Hindlimb muscle (tissue), 1 donor: Measurements from ENCODE around the gene CDH10. TPM values are rescaled to one million over a fixed set of nuclear protein-coding genes. Genes with fewer than 3 reads are reported as not detected.

Experiments used
- DNase-seq: peaks from one replicate; pipeline ENCODE4 v3.0.0-alpha.2; 2013
- polyA plus RNA-seq: library from polyadenylated mRNA; unstranded; fragments of 120-200 nt; gene quantifications from one replicate; pipeline ENCODE4 v1.2.1, GENCODE V29; 2013; ENCODE audit not compliant: insufficient read length

CDH10 gene
- polyA plus RNA-seq, 1 donor, result 0.26 TPM

DNA sequence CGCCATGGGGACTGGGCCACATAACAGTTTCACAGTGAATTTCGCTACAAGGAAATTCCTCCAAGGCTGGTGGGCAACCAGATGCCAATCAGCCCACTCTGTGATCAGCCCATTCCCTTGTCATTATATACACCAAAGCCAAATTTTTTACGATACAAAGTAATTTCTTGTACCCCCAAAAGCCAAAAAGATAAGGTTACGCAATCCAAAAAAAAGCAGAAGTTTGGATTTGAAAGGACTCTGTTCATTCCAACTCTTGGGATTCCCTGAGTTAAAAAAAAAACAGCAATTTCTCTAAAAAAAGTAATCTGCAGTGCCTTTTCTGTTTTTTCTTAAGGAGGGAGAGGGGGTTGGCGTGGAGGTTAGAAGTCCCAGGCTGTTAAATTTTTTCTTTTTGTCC lies 166.8 kb downstream of the CDH10 start:
- DNase-seq, result no peak

- DNase-seq, result no peak
These were observed 169.7 kb downstream of the CDH10 start for GRCh38 chr5:24475101-24475500.

DNA sequence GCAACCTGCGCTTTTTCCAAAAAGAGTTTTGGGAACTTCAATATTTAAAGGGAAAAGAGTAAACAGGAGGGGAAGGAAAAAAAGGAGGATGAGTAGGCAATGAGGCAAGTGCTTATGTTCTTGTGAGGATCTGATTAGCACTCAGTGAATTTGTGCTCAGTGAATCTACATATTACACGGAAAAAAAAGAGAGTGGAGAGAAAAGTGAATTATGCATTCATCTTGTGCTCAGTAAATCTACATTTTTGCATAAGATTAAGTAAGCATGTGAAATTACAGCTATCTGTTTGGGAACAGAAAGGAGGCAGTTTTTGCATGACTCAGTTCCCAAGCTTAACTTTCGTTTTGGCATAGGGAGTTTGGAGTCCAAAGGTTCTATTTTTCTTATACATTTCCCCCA lies 170.1 kb downstream of the CDH10 start:
- no peak for DNase-seq

GRCh38 chr5:24472518-24472917 lies 172.3 kb downstream of the CDH10 start:
- no peak for DNase-seq

DNA sequence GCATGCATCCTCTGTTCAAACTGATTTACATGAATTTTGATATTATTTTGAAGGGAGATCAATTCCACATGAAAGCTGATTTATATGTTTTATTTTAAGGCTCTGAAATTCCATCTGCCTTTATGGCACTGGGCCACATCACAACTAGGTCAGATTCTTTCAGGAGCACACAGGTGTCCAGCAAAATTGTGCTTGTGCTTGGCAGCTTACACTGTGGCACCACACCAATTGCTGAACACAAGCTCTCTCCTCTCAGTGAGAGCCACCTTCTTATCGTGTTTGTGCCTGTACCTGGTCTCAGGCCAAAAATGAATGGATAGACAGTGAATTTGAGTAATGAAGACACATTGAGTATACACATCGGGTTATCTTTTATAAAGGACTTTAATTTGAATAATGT lies 200.4 kb downstream of the CDH10 start:
- DNase-seq, result no peak

- DNase-seq, result no peak
These were observed 205.3 kb downstream of the CDH10 start for GRCh38 chr5:24439465-24439864.
